GM12878 (cell line): ENCODE results near the gene CD164L2. TPM values are rescaled to one million over a fixed set of nuclear protein-coding genes. Genes with fewer than 3 reads are reported as not detected.

Experiments used
- ATAC-seq: fragments of 200-7000 bp; cut with Tn5 transposase; 3 replicates; pipeline ENCODE4 v1.9.1; 2020; ENCODE audit warnings: mild to moderate bottlenecking, moderate library complexity
- BruUV-seq: library from RNA; stranded (reverse); fragments of 400-500 nt; replicated peaks from 2 replicates; lab custom pipeline; 2021; lab: Mats Ljungman, UMichigan
- CTCF ChIA-PET: fragments of 300-600 bp; sonication (Branson Sonifier 250); formaldehyde crosslinking; extraction: SDS; loops from one replicate; lab custom pipeline; 2021; ENCODE audit warnings: inconsistent platforms; lab: Yijun Ruan, JAX
- POLR2A ChIA-PET: fragments of 350-600 bp; formaldehyde crosslinking; extraction: SDS; loops from one replicate; lab custom pipeline; 2021; ENCODE audit warnings: inconsistent platforms; lab: Charles Lee
- RAD21 ChIA-PET: fragments of 300-600 bp; sonication (Branson Sonifier 250); formaldehyde crosslinking; loops from one replicate; lab custom pipeline; 2023; ENCODE audit warnings: antibody characterized with exemption; ENCODE audit not compliant: unreplicated experiment; lab: Charles Lee
- SMC1A ChIA-PET: fragments of 300-600 bp; sonication (Branson Sonifier 250); formaldehyde crosslinking; loops from one replicate; lab custom pipeline; 2023; ENCODE audit not compliant: unreplicated experiment, uncharacterized antibody; lab: Charles Lee
- DNase-seq: peaks from one replicate; pipeline ENCODE4 v3.0.0-alpha.2; 2011; ENCODE audit warnings: low read depth, low spot score
- FAIRE-seq: peaks from 3 replicates; lab custom pipeline; 2011; peaks lifted over from hg19 to GRCh38; lab: Jason Lieb, UNC
- H2AFZ ChIP-seq: 2 replicates; pipeline ENCODE4 v1.6.0; 2011; ENCODE audit warnings: low read depth, low read length, control low read depth; ENCODE audit not compliant: control insufficient read depth
- H3K27ac ChIP-seq: 2 replicates; pipeline ENCODE4 v1.5.1; 2011; ENCODE audit warnings: control low read depth; ENCODE audit not compliant: control insufficient read depth, insufficient read depth
- H3K27me3 ChIP-seq, 2 experiments: replicated peaks in 1 of 2; 2 replicates each; pipeline versions ENCODE4 v1.6.0 to v1.6.1; 2011; ENCODE audit warnings: low read length in 1 of 2; ENCODE audit not compliant: control insufficient read depth in 2 of 2, insufficient read depth in 2 of 2
- H3K36me3 ChIP-seq, 2 experiments: 2 replicates each; pipeline ENCODE4 v1.5.1; 2011; ENCODE audit warnings: low read length in 1 of 2; ENCODE audit not compliant: control insufficient read depth in 2 of 2, insufficient read depth in 2 of 2
- H3K4me1 ChIP-seq: 2 replicates; pipeline ENCODE4 v1.6.1; 2011; ENCODE audit warnings: mild to moderate bottlenecking, low read length, moderate library complexity, mixed read lengths; ENCODE audit not compliant: control insufficient read depth, insufficient read depth
- H3K4me2 ChIP-seq: 2 replicates; pipeline ENCODE4 v1.6.0; 2011; ENCODE audit warnings: control low read depth; ENCODE audit not compliant: control insufficient read depth, insufficient read depth
- H3K4me3 ChIP-seq: fragments of 200-600 bp; sonication (generic); 2 replicates; pipeline ENCODE4 v1.5.1; 2016
- H3K79me2 ChIP-seq: 2 replicates; pipeline ENCODE4 v1.6.0; 2011; ENCODE audit warnings: low read length; ENCODE audit not compliant: control insufficient read depth, insufficient read depth
- H3K9ac ChIP-seq: 2 replicates; pipeline ENCODE4 v1.8.0; 2011; ENCODE audit warnings: low read length, control low read depth, mixed read lengths; ENCODE audit not compliant: control insufficient read depth, insufficient read depth
- H3K9me3 ChIP-seq: replicated peaks from 3 replicates; pipeline ENCODE4 v1.5.1; 2011; ENCODE audit warnings: mild to moderate bottlenecking, low read length; ENCODE audit not compliant: control insufficient read depth, insufficient read depth
- H4K20me1 ChIP-seq: 2 replicates; pipeline ENCODE4 v1.6.0; 2011; ENCODE audit not compliant: control insufficient read depth, insufficient read depth
- CREB1 ChIP-seq: IDR thresholded peaks from 2 replicates; pipeline ENCODE4 v1.6.1; 2012; ENCODE audit warnings: low read depth, mild to moderate bottlenecking, inconsistent platforms
- CUX1 ChIP-seq: IDR thresholded peaks from 2 replicates; pipeline ENCODE4 v1.6.1; 2012; ENCODE audit warnings: improper control_type of control experiment, low read depth, low read length; ENCODE audit not compliant: insufficient replicate concordance
- EP300 ChIP-seq, 2 experiments: fragments of 150-350 bp in 1 of 2; IDR thresholded peaks; 2 replicates each; pipeline ENCODE4 v1.6.1; 2011 to 2012; ENCODE audit warnings: low read depth in 2 of 2, low read length in 2 of 2, borderline replicate concordance in 1 of 2, improper control_type of control experiment in 1 of 2, inconsistent platforms in 1 of 2; ENCODE audit not compliant: control insufficient read depth in 1 of 2
- IRF3 ChIP-seq: fragments of 450-650 bp; IDR thresholded peaks from 2 replicates; pipeline ENCODE4 v1.6.1; 2014; ENCODE audit warnings: mild to moderate bottlenecking
- LARP7 ChIP-seq: fragments of 450-650 bp; IDR thresholded peaks from 2 replicates; pipeline ENCODE4 v1.6.1; 2017; ENCODE audit warnings: mild to moderate bottlenecking
- MTA3 ChIP-seq: IDR thresholded peaks from 2 replicates; pipeline ENCODE4 v1.6.1; 2012; ENCODE audit warnings: low read length, inconsistent platforms, borderline replicate concordance
- NBN ChIP-seq: fragments of 450-650 bp; IDR thresholded peaks from 2 replicates; pipeline ENCODE4 v1.6.1; 2016
- NFYB ChIP-seq: IDR thresholded peaks from 2 replicates; pipeline ENCODE4 v1.6.1; 2011; ENCODE audit warnings: low read depth, mild to moderate bottlenecking, low read length, improper control_type of control experiment, moderate library complexity; ENCODE audit not compliant: insufficient read depth
- REST ChIP-seq: IDR thresholded peaks from 2 replicates; pipeline ENCODE4 v1.6.1; 2012; ENCODE audit warnings: mild to moderate bottlenecking, low read depth, low read length
- SRF ChIP-seq, 2 experiments: IDR thresholded peaks; 2 replicates each; pipeline ENCODE4 v1.6.1; 2011; ENCODE audit warnings: low read depth in 2 of 2, low read length in 2 of 2, mild to moderate bottlenecking in 1 of 2, moderate library complexity in 1 of 2
- ZNF217 ChIP-seq: fragments of 450-650 bp; IDR thresholded peaks from 2 replicates; pipeline ENCODE4 v1.6.1; 2017; ENCODE audit warnings: antibody characterized with exemption, mild to moderate bottlenecking
- ZNF384 ChIP-seq: IDR thresholded peaks from 2 replicates; pipeline ENCODE4 v1.6.1; 2012; ENCODE audit warnings: low read depth, mild to moderate bottlenecking, low read length, improper control_type of control experiment, borderline replicate concordance
- WGBS: methylation state at CpG from one replicate; pipeline ENCODE4 v1.1.6; 2016; ENCODE audit warnings: low lambda C conversion rate; ENCODE audit not compliant: insufficient replicate concordance, insufficient coverage; ENCODE audit errors: missing lambda C conversion rate; 5-methylcytosine and 5-hydroxymethylcytosine counted together
- in situ Hi-C: fragments of 300-500 bp; cut with MboI; formaldehyde crosslinking; loops from 9 replicates; pipeline ENCODE4 v1.14.3; 2018; ENCODE audit warnings: mixed read lengths
- intact Hi-C: fragments of 100-400 bp; cut with micrococcal nuclease; formaldehyde crosslinking; loops from one replicate; pipeline ENCODE4 v1.14.2; 2022; ENCODE audit not compliant: unreplicated experiment
- polyA plus RNA-seq, 11 experiments: library from polyadenylated mRNA; depleted of rRNA in 4 of 11; unstranded in 6 of 11; stranded (reverse) in 5 of 11; fragments of >200 nt; fragmentation: Nextera tagmentation in 4 of 11; fragmentation: Illumina TruSeq in 1 of 11; extraction: Ambion mirVana in 4 of 11; extraction: Trizol in 1 of 11; gene quantifications; 1 replicate in 1 of 11; 2 replicates in 10 of 11; pipeline versions ENCODE4 v1.2.1 to v1.2.3, GENCODE V29; 2011 to 2016; ENCODE audit warnings: inconsistent platforms in 2 of 11, missing spikeins in 2 of 11, low read depth in 1 of 11
- total RNA-seq, 4 experiments: library from RNA; depleted of rRNA in 3 of 4; stranded (reverse); fragments of >200 nt in 3 of 4; fragmentation: Illumina TruSeq in 1 of 4; extraction: Trizol in 1 of 4; gene quantifications; 2 replicates each; pipeline versions ENCODE4 v1.2.1 to v1.2.3, GENCODE V29; 2013 to 2021

The CD164L2 gene
- total and polyA plus RNA-seq, 10 of the 15 experiments (the other 5 are each of a cell fraction or from before 2014, with no cell fraction given) = not detected

GRCh38 chr1:27365372-27366112 is 17.6 kb downstream of the CD164L2 start:
- ATAC-seq (peak; percentile 83), FAIRE-seq (peak; percentile 85), DNase-seq (no peak)
- CTCF ChIA-PET = interaction anchor here (0.9 to 4.7 kb wide), 21 partner anchors 9 to 241 kb away, joined by 3 to 40 read pairs (median 5); partner anchors contain the start of genes AHDC1 and SYTL1
- no peak overlapping the region for H3K9ac ChIP-seq
- intact Hi-C loops = loop anchor here (5.0 kb wide), 1 partner anchor 43 kb away; the partner anchor contains the start of gene TMEM222
- SMC1A ChIA-PET = interaction anchor here (0.6 to 3.3 kb wide), 10 partner anchors 8 to 266 kb away, joined by 3 to 27 read pairs (median 4); partner anchors contain the start of gene SYTL1
- POLR2A ChIA-PET = interaction anchor here (0.5 to 1.5 kb wide), 11 partner anchors 22 to 1060 kb away, joined by 3 to 8 read pairs (median 4); partner anchors contain the start of genes IFI6 and SYTL1
- H3K9me3 ChIP-seq = no peaks in the 10 kb centered on the region
- in situ Hi-C loops = no loop called here
- no peak overlapping the region for H3K27ac ChIP-seq
- no peaks in the 10 kb centered on the region for H3K27me3 ChIP-seq
- RAD21 ChIA-PET = interaction anchor here (0.6 to 2.1 kb wide), 17 partner anchors 8 to 641 kb away, joined by 3 to 16 read pairs (median 5); partner anchors contain the start of genes AHDC1 and CD164L2
- no peaks in the 10 kb centered on the region for H3K36me3 ChIP-seq
- peak overlapping the region; percentile 90 for H2AFZ ChIP-seq
- peaks cover 15% of the 10 kb centered on the region for H3K4me1 ChIP-seq
- peak overlapping the region; percentile 76 for H3K4me3 ChIP-seq
- H3K79me2 ChIP-seq = no peaks in the 10 kb centered on the region
- H3K4me2 ChIP-seq = peak overlapping the region; percentile 88
- 4% methylated on average over 33 of the region's 40 CpGs for WGBS
- no peaks in the 10 kb centered on the region; the same call in 1 of the 2 replicates for H4K20me1 ChIP-seq
- BruUV-seq = no TSS peak
- TF ChIP-seq EP300 (IDR thresholded peaks at IDR 0.05; ENCODE audit: borderline replicate concordance in 1 of 2, control insufficient read depth in 1 of 2, low read depth in 2 of 2, low read length in 2 of 2) = 0 out of 4 replicates have a peak, but pooled peaks of 1 of the 2 experiments have one; percentile 18
- TF ChIP-seq CUX1 = no peak
- no peak for TF ChIP-seq MTA3
- no peak for TF ChIP-seq REST
- TF ChIP-seq SRF (IDR thresholded peaks at IDR 0.05; ENCODE audit: low read depth in 2 of 2, low read length in 2 of 2) = no peak
- TF ChIP-seq ZNF217 = no peak
- peak; percentile 61; the same call in 1 of the 2 replicates for TF ChIP-seq LARP7
- TF ChIP-seq ZNF384 = no peak
- peak; percentile 37; the same call in 1 of the 2 replicates for TF ChIP-seq NBN
- TF ChIP-seq CREB1 = 0 out of 2 replicates have a peak, but pooled peaks have one; percentile 8
- TF ChIP-seq NFYB = no peak
- TF ChIP-seq IRF3 = no peak
